ENCODE measurements around the gene JAG1.

Gene JAG1

DNA sequence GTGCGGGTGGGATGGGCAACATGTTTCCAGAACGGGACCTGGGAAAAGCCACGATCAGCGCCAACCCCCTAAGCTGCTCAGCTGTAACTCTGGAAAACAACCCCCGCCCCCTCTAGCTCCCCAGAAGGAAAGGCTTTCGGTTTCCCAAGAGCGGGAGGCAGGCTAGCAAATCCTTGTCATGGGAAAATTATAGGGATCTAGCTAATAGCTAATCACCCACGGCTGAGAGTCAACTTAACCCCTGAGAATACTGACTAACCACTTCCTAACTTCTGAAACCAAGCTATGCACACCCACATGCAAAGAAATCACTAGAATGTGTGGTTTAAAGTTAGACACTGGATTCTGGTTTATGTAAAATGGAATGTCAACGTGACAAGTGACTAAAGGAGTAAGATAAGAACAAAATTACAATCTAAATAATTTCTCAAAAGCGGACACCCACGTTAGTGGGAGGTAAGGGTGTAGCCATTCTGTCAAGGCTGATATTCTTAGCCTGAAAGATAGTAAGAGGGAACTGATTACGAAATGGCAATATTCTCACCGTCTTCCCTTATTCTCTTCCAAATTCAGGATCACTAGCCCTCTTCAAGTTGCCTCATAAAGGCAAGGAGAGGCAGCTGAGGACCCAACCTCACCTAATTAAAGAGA is 20.1 kb downstream of the JAG1 start:
- no peak for DNase-seq (ENCODE audit: low read depth in 2 of 2)

DNA sequence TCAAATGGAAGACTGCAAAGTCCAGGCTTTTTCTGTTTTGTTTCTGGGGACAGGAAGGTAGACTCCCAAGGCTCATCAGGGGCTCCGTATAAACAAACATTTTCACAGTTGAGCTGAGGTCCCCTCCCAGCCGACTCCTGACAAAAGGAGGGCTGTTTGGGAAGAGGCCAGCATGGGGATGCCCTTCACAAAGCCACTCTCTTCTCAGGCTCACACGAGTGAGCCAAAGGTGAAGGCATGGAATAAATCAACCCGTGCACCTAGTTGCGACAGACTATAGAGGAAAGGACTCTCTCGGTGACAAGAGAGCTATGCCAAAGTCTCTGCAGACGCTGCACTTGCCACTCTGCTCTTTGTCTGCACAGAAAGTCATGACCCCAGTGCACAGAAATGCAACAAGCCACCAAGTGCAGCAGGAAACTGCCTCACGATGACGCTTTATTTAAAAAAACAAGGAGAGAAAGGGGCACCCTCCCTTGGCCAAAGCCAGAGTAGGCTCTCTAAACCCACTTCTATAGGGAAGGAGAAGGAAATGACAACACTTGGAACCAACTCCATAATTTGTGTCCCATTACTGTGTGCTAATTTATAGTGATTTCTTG is 21.0 kb downstream of the JAG1 start:
- DNase-seq (ENCODE audit: low read depth in 2 of 2) = no peak

GRCh38 chr20:10652185-10652584 is 21.6 kb downstream of the JAG1 start:
- no peak for DNase-seq (ENCODE audit: low read depth in 2 of 2)

GRCh38 chr20:10651227-10651990 is 22.4 kb downstream of the JAG1 start:
- no peak for DNase-seq (ENCODE audit: low read depth in 2 of 2)

GRCh38 chr20:10649797-10650160 is 24.0 kb downstream of the JAG1 start:
- no peak for DNase-seq (ENCODE audit: low read depth in 2 of 2)

DNA sequence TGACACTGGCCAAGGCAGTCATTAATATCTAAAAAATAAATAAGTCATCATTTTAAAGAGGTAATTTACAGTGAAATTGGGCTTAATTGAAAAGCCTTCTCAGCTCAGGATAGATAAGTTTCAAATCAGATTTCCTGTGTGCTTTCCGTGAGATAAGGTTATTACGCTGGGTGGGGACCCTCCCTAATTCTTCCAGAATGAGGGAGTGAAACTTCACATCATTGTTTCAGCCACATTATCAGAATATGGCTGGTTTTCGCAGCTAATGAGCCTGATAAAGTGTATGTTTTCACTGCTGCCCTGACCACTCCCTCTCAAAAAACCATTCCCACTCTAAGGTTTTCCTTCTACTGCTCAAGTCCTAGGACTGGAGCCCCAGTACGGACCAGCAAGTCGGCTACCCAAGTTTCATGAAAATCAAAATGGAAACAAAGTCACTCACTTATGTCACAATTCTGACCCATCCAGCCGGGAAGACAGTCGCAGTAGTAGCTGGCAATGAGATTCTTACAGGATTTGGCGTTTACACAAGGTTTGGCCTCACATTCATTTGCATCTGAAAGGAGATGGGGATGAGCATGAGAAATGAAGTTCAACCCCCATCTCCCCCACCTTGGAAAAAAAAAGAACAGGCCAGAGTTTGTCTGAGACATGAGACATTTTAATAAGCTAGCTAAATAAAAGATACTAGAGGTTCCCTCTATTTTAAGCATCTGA is 24.6 kb downstream of the JAG1 start:
- DNase-seq (ENCODE audit: low read depth in 2 of 2) = no peak

- DNase-seq (ENCODE audit: low read depth in 2 of 2) = no peak
These were observed 25.1 kb downstream of the JAG1 start for GRCh38 chr20:10648651-10649050.

DNA sequence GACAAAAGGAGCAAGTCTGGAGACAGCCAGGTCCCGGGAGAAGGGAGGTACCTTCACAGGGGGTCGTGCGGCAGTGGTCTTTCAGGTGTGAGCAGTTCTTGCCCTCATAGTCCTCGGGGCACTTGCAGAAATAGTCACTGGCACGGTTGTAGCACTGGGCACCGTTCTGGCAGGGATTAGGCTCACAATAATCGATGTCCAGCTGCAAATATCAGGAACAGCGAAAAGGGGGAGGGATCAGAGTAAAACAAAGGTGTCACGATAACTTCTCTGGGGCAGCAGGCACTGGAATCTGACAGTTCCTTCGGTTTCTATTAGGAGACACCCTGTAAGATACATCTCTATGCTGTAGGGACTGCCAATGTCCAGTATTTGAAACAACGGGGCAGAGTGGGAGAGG is 25.9 kb downstream of the JAG1 start:
- DNase-seq (ENCODE audit: low read depth in 2 of 2) = no peak

DNA sequence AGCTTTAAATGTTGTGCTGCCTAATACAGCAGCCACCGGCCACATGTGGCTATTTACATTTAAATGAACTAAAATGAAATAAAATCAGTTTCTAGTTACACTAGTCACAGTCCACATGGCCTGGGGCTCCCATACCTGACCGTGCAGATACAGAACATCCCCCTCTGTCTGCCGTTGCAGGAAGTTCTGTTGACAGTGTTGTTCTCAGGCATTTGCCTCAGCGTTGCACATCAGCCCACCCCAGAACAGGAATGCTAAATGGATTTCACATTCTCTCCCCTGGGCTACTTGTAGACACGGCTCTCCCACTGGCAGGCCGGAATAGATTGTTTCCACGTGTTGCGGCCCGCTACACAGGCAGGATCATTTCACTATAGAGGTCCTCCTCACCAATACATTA is 26.3 kb downstream of the JAG1 start:
- DNase-seq (ENCODE audit: low read depth in 2 of 2) = no peak

DNA sequence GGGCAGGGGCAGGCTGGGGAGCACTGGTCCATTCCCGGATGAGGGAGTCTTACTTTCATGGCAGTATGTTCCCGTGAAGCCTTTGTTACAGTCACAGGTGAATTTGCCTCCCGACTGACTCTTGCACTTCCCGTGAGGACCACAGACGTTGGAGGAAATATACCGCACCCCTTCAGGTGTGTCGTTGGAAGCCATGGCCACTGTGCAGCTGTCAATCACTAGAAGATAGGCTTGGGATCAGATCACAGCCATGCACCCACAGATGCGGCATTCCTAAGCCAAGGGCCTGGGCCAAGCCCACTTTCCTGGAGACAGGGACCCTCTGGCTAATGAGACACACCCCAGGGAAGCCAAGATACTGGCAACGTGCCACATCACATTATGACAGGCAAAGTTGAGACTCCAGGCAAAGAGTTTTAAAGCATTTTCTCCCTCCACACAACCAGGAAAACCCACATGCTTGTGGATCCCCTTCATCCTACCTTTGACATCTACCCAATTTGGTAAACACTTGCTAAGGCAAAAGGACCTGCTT is 26.8 kb downstream of the JAG1 start:
- DNase-seq (ENCODE audit: low read depth in 2 of 2) = no peak

DNA sequence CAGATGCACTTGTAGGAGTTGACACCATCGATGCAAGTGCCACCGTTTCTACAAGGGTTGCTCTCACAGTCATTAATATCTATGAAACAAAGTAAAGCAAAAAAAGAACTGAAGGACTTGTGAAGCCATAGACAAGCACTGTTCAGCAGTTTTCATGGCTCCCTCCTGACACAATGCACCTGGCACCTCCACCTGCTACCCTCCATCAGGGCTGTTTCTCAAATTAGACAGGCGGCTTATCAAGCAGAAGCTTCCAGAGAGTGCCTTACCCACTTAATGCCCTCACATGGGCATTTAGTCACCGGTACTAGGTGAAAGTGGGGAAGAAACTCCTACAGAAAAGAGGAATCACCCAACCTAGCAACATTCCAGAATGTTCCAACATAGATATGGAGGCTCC is 27.8 kb downstream of the JAG1 start:
- DNase-seq (ENCODE audit: low read depth in 2 of 2) = no peak

GRCh38 chr20:10645205-10645570 is 28.6 kb downstream of the JAG1 start:
- no peak for DNase-seq (ENCODE audit: low read depth in 2 of 2)

GRCh38 chr20:10644458-10645204 is 29.2 kb downstream of the JAG1 start:
- no peak for DNase-seq (ENCODE audit: low read depth in 2 of 2)

GRCh38 chr20:10643560-10643873 is 30.3 kb downstream of the JAG1 start:
- DNase-seq (ENCODE audit: low read depth in 2 of 2) = no peak

DNA sequence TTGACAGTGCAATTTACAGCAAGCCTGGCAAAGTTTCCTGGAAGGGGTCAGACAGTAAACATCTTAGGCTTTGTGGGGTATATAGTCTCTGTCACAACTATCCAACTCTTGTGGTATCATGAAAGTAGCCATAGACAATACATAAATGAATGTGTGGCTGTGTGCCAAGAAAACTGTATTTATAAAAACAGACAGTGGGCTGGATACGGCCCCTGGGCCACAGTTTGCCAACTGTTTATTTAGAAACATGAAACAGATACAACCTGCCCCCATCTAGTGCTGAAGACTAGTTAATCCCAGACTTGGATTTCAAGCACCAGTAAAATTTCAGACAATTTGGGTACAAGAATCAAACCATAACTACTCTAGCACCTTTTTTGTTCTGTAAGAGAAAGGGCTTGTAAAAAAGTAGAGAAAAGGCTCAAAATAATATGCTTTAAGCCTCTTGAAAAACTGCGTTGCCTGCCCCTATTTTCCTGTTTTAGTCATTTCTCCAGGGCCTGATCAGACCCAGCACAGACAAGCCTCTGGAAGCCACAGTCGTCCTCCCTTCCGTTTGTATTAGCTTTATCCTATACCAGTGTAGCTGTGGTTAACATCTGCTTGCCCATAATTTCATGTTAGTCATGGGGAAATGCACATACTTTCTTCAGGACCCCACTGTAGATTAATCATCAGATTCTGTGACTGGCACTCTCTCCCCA is 30.8 kb downstream of the JAG1 start:
- no peak for DNase-seq (ENCODE audit: low read depth in 2 of 2)

- DNase-seq (ENCODE audit: low read depth in 2 of 2) = no peak
These were observed 31.9 kb downstream of the JAG1 start for GRCh38 chr20:10641893-10642292.

DNA sequence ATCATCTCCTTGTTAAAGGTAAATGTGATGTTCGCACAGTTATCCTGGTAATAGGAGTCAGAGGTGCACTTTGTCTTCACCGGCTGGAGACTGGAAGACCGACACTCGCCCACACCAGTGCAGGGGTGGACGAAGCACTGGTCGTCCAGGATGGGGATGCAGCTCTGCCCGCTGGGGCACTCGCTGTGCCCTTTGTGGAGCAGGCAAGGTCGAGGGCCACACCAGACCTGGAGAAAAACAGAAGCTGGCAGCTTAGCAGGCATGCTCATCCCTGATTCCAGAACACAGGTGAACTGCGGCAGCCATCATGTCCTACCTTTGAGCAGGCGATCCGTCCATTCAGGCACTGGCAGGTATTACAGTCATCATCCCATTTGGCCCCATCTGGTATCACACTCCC is 32.3 kb downstream of the JAG1 start:
- DNase-seq (ENCODE audit: low read depth in 2 of 2) = no peak

GRCh38 chr20:10640897-10641296 is 32.9 kb downstream of the JAG1 start:
- DNase-seq (ENCODE audit: low read depth in 2 of 2) = no peak

- no peak for DNase-seq (ENCODE audit: low read depth in 2 of 2)
These were observed 33.9 kb downstream of the JAG1 start for GRCh38 chr20:10639737-10640556.

GRCh38 chr20:10639077-10639736 is 34.6 kb downstream of the JAG1 start:
- DNase-seq (ENCODE audit: low read depth in 2 of 2) = no peak

All from stimulated activated CD8-positive, alpha-beta memory T cell treated with anti-CD3 and anti-CD28 coated beads, Interleukin-2, amount 100 ng/mL, for 1 hour (primary cell).